H7 (cell line): Measurements from ENCODE around the gene MAD2L1BP. TPM values are rescaled to one million over a fixed set of nuclear protein-coding genes. Genes with fewer than 3 reads are reported as not detected.
A peak's percentile ranks its signal among the peaks of the same experiment; 100 is the strongest.
"Not testable (repeated sequence)": the region's sequence is repeated elsewhere in the genome, so short reads cannot be mapped to it uniquely, and the experiment has no call there.

Experiments used
- DNase-seq: peaks from one replicate; pipeline ENCODE4 v3.0.0; 2012
- H3K27me3 ChIP-seq: 2 replicates; pipeline ENCODE4 v1.6.0; 2011; ENCODE audit warnings: mild to moderate bottlenecking, low read length; ENCODE audit not compliant: control insufficient read depth, insufficient read depth
- H3K36me3 ChIP-seq: replicated peaks from 2 replicates; pipeline ENCODE4 v1.5.1; 2011; ENCODE audit warnings: low read length; ENCODE audit not compliant: control insufficient read depth, insufficient read depth
- H3K4me3 ChIP-seq: 2 replicates; pipeline ENCODE4 v1.5.1; 2011; ENCODE audit warnings: low read depth, mild to moderate bottlenecking, control low read depth, low read length, moderate library complexity; ENCODE audit not compliant: insufficient read depth
- total RNA-seq: library from RNA; depleted of rRNA; stranded (reverse); fragments of >200 nt; shearing (Covaris generic); gene quantifications from 2 replicates; pipeline ENCODE4 v1.2.3, GENCODE V29; 2014

MAD2L1BP gene
- total RNA-seq, 1 experiment from 2014 or later, result 46.5 TPM

- Histone ChIP-seq H3K27me3 (no peaks in the 10 kb centered on the region), H3K4me3 (no peak overlapping the region), H3K36me3 (peaks cover 6% of the 10 kb centered on the region)
- no peak for DNase-seq
These were observed 837 bp upstream of the MAD2L1BP start for GRCh38 chr6:43634702-43635303.

- Histone ChIP-seq H3K27me3 (no peaks in the 10 kb centered on the region), H3K4me3 (peak overlapping the region; percentile 97), H3K36me3 (peaks cover 13% of the 10 kb centered on the region)
- DNase-seq, result no peak
These were observed 644 bp downstream of the MAD2L1BP start for GRCh38 chr6:43636308-43636659.

GRCh38 chr6:43639984-43640800 lies 4.6 kb downstream of the MAD2L1BP start:
- no peak for DNase-seq
- H3K27me3 ChIP-seq, result no peaks in the 10 kb centered on the region
- H3K4me3 ChIP-seq, result no peak overlapping the region
- peaks cover 13% of the 10 kb centered on the region for H3K36me3 ChIP-seq

GRCh38 chr6:43644940-43645612 lies 9.4 kb downstream of the MAD2L1BP start, which contains the start of gene RSPH9:
Gene RSPH9 (plus strand): TSS chr6:43645036. CDS start chr6:43645099, 63 bp downstream.
- H3K36me3 ChIP-seq, result peaks cover 5% of the 10 kb centered on the region
- peak; percentile 98 for DNase-seq
- no peaks in the 10 kb centered on the region for H3K27me3 ChIP-seq
- H3K4me3 ChIP-seq, result peak within 1 kb of the TSS; percentile 69

DNA sequence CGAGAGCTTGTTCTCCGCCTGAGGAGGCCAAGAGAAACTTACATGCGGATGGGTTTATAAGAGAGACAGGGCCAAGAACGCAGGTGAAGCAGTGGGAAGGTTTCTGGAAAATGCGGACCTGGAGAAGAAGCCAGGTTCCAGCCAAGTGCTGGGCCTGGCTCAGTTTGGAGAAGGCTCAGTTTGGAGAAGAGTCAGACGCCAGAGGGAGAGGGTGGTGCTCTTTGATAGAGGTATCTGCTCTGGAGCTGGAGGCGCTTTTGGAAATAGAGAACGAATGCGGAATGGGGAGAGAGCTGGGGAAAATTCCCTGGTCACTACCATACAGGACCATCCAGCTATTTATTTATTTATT lies 9.9 kb downstream of the MAD2L1BP start:
- Histone ChIP-seq H3K27me3 (no peaks in the 10 kb centered on the region), H3K36me3 (no peaks in the 10 kb centered on the region; the same call in 1 of the 2 replicates), H3K4me3 (peak overlapping the region; percentile 69)
- DNase-seq, result no peak

DNA sequence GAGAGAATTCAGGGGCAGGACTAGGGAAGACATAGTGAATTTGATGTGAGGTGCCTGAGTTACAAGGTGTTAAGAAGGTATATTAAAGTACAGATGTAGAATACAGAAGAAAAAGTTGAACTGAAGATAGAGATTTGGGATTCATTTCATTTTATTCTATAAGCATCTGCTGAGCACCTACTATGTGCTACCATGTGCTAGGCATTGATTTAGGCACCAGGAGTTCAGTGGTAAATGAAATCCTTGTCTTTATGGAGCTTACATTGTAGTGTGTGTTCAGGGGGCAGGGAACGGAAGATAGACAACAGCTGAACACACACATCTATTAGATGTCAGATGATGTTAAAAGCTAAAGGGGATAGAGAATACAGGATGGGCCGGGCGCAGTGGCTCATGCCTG lies 12.0 kb downstream of the MAD2L1BP start:
- Histone ChIP-seq H3K27me3 (no peaks in the 10 kb centered on the region), H3K4me3 (no peak overlapping the region), H3K36me3 (no peaks in the 10 kb centered on the region)
- no peak for DNase-seq

GRCh38 chr6:43648248-43648647 lies 12.6 kb downstream of the MAD2L1BP start:
- no peak for DNase-seq
- H3K4me3 ChIP-seq, result no peak overlapping the region
- H3K27me3 ChIP-seq, result no peaks in the 10 kb centered on the region
- no peaks in the 10 kb centered on the region for H3K36me3 ChIP-seq

GRCh38 chr6:43652822-43653221 lies 17.2 kb downstream of the MAD2L1BP start:
- DNase-seq, H3K4me3 ChIP-seq, H3K36me3 ChIP-seq, H3K27me3 ChIP-seq: not testable (repeated sequence)

- Histone ChIP-seq H3K4me3 (no peak overlapping the region), H3K36me3 (no peaks in the 10 kb centered on the region), H3K27me3 (no peaks in the 10 kb centered on the region)
- peak; percentile 66 for DNase-seq
These were observed 21.7 kb downstream of the MAD2L1BP start for GRCh38 chr6:43657221-43657802.

- Histone ChIP-seq H3K36me3 (no peaks in the 10 kb centered on the region), H3K4me3 (no peak overlapping the region)
- DNase-seq, result no peak
These were observed 22.5 kb downstream of the MAD2L1BP start for GRCh38 chr6:43658161-43658560.

GRCh38 chr6:43662948-43663347 lies 27.3 kb downstream of the MAD2L1BP start:
- H3K36me3 ChIP-seq, result not testable (repeated sequence)

More at GRCh38 chr6:43658161-43658560, 22.5 kb downstream of the MAD2L1BP start:
- H3K27me3 ChIP-seq, result no peaks in the 10 kb centered on the region

DNA sequence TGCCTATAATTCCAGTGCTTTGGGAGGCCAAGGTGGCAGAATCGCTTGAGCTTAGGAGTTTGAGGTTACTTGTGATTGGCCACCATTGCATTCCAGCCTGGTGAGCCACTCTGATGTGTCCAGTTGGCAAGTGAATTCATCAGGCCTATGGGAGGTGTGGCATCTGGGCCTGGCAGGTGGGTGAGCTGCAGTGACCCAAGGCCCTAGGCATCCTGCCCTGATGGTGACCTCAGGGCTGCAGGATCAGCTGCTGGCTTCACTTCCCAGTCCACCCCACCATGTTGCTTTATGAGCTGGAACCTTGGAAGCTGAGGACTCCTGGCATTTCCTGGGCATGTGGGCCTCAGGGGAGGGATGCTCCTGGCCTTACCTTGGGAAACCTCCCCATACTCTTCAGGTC lies 29.7 kb downstream of the MAD2L1BP start:
- Histone ChIP-seq H3K27me3 (no peaks in the 10 kb centered on the region), H3K36me3 (no peaks in the 10 kb centered on the region), H3K4me3 (no peak overlapping the region)
- DNase-seq, result no peak

More at GRCh38 chr6:43662948-43663347, 27.3 kb downstream of the MAD2L1BP start:
- H3K4me3 ChIP-seq, DNase-seq, H3K27me3 ChIP-seq: not testable (repeated sequence)

- H3K4me3 ChIP-seq, result no peak overlapping the region
- no peak for DNase-seq
- peaks cover 6% of the 10 kb centered on the region for H3K36me3 ChIP-seq
- H3K27me3 ChIP-seq, result no peaks in the 10 kb centered on the region
These were observed 30.7 kb downstream of the MAD2L1BP start for GRCh38 chr6:43666196-43666920.
